GM21381 (cell line): ENCODE results near the gene CCDC102A.

Experiments
- ATAC-seq: cut with Tn5 transposase; IDR thresholded peaks from one replicate; pipeline ENCODE4 v1.9.1; 2021; ENCODE audit warnings: mild to moderate bottlenecking, moderate library complexity; ENCODE audit not compliant: unreplicated experiment

Gene CCDC102A

DNA sequence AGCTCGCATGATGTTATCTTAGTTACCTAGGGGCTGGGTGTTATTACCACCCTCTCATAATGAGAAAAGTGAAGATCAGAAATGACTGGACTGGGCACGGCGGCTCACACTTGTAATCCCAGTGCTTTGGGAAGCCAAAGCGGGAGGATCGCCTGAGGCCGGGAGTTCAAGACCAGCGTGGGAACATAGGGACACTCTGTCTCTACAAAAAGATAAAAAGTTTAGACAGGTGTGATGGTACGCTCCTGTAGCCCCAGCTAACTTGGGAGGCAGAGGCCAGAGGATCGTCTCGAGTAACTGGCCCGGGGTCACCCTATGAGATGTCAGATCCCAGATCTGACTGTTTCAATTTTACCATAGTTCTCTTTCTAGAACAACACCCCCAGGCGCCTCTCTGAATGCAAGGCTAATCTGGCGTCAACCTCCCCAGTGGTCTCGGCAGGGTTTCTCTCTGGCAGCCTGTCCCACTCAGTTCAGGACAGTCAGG lies 1.9 kb upstream of the CCDC102A start:
- ATAC-seq = no peak

- no peak for ATAC-seq
These were observed 1.3 kb upstream of the CCDC102A start for GRCh38 chr16:57537581-57538234.

DNA sequence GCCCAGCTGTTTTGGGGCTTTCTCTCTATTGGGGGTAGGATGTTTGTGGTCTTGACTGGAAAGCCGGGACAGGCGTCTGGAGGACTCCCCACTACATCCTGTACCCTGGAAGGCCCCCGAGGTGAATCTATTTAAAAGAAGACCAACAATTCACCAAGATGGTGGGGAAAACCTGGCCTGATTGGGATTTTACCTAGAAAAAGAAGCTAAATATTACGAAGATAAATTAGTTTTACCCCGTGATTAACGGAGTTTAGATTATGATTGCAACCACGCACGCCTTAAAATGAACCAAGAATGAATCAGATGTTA lies 779 bp upstream of the CCDC102A start:
- ATAC-seq = no peak

DNA sequence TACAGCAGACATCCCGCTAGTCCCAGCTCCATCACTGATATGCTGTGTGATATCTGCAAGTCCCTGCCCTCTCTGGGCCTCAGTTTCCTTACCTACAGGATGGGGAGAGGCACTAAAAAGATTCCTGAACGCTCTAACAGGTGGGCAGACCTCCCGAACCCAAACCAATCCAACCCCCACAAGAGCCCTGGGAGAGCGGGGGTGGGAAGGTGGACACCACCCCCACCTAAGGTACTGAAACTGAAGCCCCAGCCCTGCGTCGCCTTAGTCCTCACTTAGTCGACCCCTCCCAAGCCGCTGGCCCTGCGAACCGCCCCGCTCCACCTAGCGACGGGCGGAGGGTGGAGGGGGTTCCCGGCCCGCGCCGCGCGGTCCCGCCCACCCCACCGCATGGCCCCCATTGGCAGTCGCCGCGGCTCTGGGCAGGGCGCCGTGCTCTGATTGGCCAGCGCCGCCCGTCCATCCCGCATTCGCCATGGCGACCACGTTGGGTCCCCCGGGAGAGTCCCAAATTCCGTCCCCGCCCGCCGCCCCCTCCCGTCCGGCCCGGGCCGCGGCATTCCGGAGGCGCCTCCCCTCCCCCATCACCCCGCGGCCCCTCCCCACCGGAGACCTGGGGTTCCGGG lies 578 bp downstream of the CCDC102A start:
- peak; percentile 58 for ATAC-seq

DNA sequence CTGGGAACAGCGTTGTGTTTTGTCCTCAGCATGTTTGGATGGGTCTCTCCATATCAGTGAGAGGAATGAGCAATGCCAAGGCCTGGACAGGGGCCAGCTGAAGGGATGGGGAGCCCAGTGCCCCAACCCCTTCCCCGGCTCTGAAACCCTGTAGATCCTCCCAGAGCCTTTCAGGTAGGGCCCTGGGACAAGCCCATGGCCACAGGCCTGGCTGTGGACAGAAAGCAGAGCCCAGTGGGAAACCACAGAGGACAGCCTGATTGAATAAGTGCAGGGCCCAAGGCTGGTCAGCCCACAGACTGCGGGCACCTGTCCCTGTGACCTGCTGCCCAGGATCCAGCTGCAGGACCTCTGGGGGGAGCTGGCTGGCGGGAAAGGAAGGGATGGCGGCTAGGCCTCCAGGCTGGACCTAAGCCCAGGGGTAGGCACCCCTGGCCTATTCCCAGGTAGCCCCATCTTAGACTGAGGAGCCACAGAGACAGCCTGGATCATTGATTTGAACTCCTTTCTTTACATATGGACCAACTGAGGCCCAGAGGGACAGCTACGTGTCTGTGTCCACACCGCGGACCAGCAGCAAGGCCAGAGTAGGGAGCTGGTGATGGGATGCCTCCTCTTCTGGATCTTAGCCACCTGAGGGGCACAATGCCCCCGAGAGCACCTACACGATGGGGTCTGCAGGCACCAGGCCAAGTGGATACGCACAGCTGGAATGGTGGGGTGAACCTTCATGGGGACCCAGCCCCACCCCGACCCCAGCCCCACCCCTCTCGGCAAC lies 1.3 kb downstream of the CCDC102A start:
- ATAC-seq = no peak

DNA sequence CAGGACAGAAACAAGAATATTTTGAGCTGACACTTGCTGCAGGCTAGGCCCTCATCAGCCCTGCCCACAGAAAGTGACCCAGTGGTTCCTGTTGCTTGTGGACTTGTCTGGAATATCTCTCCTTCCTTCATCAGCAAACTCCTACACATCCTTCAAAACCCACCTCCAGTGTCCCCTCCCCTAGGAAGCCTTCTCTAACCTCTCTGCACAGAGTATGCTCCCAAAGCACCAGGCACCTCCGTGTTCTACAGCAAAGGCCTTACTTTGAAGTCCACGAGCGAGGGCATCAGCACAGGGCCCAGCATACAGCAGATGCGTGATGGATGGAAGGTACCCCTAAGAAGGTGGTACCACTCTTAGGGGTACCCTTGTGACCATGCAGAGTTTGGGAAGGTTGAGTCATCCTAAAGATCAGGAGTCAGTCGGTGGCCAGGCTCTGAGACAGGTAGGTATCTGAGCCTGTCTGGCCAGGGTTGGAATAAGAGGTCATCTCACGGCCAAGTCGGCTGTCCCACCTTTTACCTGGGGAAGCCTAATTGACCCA lies 2.0 kb downstream of the CCDC102A start:
- ATAC-seq = no peak

DNA sequence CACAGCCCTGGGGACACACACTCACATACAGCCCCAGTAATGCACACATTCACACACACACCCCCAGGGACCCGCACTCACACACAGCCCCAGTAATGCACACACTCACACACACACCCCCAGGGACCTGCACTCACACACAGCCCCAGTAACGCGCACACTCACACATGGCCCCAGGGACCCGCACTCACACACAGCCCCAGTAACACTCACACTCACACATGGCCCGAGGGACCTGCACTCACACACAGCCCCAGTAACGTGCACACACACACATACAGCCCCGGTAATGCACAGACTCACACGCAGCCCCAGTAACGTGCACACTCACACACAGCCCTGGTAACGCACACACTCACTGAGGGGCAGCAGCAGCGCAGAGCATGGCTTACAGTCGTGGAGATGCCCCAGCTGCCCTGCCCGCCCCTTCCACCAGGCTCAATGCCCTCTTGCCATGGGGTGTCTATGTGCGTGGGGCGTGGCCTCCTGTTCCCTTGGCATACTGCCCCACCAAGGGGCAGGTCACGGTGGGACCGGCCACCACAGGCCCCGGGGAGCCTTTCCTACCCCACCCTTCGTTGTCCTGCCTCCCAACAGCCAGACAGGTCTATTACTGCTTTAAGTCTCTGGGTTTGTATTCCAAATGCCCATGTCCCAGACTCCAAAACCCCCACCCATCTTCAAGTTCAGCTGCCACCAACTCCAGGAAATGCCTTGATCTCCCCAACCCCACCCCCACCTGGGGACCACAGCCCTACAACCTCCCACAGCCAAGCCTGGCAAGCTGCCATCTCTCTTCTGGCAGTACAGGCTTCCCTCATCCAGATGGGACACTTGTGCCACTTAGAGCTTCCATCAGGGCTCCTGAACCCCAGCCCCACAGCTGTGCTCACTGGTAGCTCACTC lies 2.7 kb downstream of the CCDC102A start:
- ATAC-seq = no peak

GRCh38 chr16:57532266-57532625 lies 4.1 kb downstream of the CCDC102A start:
- no peak for ATAC-seq

- ATAC-seq = no peak
These were observed 4.6 kb downstream of the CCDC102A start for GRCh38 chr16:57531635-57532265.

- no peak for ATAC-seq
These were observed 5.2 kb downstream of the CCDC102A start for GRCh38 chr16:57531253-57531575.

DNA sequence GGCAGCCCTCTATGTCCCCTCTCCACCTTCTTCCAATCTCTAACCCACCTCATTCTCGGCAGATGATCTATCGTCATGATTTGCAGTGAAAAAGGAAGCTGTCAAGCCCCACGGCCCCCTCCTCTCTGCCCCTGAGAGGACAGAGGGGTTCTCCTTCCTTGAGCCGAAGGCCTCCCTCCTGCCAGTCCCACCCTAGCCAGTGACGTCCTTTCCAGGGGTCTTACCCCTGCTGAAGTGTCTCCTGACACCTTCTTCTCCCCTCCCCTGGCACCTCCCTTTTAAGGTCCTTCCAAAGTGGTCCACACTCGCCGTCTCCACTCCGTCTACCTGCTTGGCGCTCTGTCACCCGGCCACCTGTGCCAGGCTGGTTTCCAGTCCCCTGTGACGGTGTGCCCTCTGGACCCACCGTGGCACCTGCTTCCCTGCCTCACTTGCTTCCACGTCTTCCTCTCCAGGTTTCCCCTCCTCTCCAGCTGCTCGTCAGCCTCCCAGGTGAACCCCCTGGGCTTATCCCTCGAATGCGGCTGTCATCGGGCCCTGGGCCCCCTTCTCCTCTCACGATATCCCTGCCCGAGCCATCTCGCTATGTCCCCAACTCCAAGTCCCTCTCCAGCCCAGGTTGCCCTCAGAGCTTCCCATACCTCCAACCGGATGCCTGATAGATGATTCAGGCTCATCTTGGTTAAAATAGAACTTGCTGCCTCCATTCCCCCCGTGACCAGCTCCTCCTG lies 5.7 kb downstream of the CCDC102A start:
- no peak for ATAC-seq

DNA sequence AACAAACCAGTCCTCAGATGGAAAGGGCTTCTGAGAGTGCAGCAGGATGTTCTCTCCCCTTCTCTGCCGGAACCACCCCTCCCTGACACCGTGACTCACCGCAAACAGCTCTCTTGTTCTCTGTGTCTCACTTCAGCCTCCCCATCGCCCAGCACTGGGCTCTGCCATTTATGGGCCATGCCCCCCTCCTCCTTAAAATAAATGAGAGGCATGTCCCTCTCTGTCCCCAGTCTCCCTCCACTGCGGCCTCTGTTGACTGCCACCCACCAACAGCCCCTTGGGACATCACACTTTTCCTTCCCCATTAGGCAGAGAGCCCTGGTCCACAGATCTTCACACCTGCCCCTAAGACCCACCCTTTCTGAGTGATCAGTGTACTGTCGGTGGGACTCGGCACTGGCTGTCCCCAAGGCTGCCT lies 6.3 kb downstream of the CCDC102A start:
- peak; percentile 60 for ATAC-seq

DNA sequence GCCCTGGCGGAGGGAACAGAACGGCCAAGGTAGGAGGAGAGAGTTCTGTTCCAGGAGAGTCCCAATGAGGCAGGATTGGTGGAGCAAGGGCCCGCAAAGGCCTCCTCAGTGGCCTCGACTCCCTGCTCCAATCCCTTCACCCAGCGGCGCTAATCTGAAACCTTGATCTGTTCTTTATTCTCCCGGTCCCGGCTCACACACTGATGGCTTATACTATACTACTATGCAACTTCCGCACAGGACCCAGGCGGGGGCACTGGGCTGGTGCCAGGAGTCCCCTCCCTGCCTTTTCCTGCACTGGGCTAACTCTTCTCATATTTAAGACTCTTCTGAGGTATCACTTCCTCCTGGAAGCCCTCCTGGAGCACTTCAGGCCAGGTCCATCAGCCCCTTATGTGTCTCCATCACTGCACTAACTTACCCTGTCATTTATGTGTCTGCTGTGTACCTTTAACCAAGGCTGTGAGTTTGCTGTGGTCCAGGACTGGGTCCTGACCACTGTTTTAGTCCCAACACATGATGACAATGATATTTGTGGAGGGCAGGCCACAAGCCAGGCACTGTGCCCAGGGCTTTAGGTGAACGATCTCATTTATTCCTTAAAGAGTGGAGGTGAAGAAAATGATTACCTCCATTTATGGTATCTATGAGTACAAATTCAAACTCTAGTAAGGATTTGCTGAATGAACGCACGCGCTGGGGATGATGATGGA lies 6.8 kb downstream of the CCDC102A start:
- ATAC-seq = no peak

DNA sequence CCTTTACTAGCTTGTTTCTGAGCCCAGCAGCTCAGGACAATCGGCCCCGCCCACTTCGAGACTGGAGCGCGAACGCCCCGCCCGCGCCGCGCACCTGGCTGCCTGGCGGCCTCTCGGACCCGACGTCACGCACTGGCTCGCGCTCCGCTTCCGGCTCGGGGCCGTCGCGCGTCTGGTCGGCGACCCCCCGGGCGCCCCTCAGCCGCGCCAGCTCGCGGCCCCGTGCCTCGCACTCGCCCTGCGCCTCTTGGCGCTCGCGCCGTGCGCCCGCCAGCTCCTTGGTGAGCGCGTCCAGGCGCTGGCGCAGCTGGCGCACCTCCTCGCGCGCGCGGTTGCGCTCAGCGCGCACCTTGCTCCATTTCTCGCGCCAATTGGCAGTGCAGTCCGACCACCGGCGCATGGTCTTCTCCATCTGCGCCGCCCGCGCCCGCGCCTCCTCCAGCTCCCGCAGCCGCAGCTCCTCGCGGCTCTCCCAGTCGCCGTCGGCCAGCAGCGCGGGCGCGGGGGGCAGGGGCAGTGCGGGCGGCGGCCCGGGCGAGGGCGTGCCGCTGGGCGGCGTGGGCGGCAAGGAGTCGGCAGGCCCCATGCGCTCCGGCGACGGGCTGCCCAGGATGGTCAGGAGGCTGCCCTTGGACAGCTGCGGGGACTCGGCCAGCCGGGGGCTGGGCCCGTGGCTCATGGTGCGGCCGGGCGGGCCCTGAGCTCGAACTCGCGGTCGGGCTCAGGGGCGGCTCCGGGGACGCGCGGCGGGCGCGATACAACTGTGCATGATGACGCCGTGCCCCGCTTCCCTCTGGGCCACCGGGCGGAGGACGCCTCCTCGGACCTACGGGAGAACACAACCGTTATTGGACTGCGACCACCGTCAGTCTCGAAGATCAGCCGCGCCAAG lies 7.6 kb downstream of the CCDC102A start:
- ATAC-seq = no peak

GRCh38 chr16:57527610-57528360 lies 8.6 kb downstream of the CCDC102A start:
- no peak for ATAC-seq

- ATAC-seq = no peak
These were observed 9.3 kb downstream of the CCDC102A start for GRCh38 chr16:57527027-57527426.

GRCh38 chr16:57526498-57526897 lies 9.9 kb downstream of the CCDC102A start:
- ATAC-seq = no peak

- no peak for ATAC-seq
These were observed 10.6 kb downstream of the CCDC102A start for GRCh38 chr16:57525761-57526160.
